NCI-H82 treated with DMSO at 0.1 percent for 48 hours (cell line): ENCODE results near the gene RAB3GAP2.
"Not testable (repeated sequence)": the region's sequence is repeated elsewhere in the genome, so short reads cannot be mapped to it uniquely, and the experiment has no call there.

Source experiments
- DNase-seq: peaks from one replicate; lab custom pipeline; 2025; ENCODE audit not compliant: unreplicated experiment; lab: John Stamatoyannopoulos, UW

RAB3GAP2 gene, protein sequence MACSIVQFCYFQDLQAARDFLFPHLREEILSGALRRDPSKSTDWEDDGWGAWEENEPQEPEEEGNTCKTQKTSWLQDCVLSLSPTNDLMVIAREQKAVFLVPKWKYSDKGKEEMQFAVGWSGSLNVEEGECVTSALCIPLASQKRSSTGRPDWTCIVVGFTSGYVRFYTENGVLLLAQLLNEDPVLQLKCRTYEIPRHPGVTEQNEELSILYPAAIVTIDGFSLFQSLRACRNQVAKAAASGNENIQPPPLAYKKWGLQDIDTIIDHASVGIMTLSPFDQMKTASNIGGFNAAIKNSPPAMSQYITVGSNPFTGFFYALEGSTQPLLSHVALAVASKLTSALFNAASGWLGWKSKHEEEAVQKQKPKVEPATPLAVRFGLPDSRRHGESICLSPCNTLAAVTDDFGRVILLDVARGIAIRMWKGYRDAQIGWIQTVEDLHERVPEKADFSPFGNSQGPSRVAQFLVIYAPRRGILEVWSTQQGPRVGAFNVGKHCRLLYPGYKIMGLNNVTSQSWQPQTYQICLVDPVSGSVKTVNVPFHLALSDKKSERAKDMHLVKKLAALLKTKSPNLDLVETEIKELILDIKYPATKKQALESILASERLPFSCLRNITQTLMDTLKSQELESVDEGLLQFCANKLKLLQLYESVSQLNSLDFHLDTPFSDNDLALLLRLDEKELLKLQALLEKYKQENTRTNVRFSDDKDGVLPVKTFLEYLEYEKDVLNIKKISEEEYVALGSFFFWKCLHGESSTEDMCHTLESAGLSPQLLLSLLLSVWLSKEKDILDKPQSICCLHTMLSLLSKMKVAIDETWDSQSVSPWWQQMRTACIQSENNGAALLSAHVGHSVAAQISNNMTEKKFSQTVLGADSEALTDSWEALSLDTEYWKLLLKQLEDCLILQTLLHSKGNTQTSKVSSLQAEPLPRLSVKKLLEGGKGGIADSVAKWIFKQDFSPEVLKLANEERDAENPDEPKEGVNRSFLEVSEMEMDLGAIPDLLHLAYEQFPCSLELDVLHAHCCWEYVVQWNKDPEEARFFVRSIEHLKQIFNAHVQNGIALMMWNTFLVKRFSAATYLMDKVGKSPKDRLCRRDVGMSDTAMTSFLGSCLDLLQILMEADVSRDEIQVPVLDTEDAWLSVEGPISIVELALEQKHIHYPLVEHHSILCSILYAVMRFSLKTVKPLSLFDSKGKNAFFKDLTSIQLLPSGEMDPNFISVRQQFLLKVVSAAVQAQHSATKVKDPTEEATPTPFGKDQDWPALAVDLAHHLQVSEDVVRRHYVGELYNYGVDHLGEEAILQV (N-terminal part only)

DNA sequence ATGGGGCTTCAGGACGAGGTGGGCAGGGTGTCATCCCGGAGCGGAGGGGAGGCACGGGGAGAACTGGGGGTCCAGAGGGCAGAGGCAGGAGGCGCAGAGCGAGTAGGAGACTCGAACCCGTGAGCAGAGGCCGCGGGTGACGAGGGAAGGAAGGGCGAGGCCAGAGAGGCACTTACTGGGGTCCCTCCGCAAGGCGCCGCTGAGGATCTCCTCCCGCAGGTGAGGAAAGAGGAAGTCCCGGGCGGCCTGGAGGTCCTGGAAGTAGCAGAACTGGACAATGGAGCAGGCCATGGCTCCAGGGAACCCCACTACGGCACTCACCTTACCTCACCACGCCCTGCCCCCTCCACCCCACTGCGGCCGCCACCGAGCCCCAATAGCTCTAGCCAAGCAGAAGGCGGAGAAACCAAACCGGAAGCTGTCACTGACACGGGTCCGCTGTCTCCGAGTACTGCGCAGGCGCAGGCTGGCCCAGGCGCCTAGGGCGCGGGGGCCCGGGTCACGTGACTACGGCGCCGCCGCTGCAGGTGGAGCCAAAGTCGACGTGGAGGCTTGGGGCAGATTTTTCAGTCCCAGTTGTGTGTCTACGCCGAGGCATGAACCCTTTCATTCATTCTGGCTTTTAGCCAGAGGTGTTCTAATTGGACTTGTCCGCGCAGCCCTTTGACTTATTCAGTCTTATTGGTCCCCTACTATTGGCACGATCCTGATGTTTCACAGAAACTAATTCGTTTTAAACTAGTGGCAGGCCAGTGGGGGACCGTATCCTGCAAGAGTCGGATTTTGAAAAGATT is at the start of gene RAB3GAP2:
TSS of gene RAB3GAP2 (minus strand) at position 407 of the 794 bp plus-strand sequence. CDS start at position 291, 116 bp downstream.
- DNase-seq, result peak; percentile 98

DNA sequence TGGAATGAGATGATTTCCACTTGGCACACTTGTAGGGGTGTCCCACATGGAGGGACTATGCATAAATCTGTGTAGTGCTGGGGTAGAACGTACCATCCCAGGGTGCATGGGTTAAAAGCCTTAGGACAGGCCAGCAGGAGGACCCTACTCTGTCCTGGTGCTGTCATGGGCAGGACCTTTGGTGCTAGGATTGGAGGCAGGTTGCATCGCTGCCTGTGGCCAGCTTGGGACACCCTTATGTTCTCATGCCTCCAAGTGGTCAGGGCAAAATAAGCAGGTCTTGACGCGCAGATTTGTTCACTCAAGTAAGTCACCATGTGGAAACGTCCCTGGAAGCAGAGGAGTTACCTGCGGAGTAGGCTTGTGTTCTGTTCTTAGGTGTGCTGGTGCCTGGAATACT is 49.5 kb upstream of the RAB3GAP2 start:
- DNase-seq, result no peak

DNA sequence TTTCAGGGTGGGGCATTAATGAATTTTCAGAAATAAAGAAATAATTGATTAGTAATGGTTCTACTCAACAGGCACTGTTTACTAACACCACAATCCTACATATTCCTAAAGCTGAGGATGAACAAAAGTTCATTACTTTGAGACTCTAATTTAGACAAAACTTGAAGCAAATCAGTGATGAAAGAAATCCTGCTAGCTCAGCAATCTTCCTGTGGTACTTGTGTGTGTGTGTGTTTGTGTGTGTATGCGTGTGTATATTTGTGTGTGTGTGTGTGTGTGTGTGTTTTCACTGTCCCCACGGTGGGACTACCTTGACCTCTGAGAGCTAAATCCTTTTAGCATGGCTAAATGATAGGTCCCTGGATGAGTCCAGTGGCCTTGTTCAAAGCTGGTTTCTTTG is 48.5 kb upstream of the RAB3GAP2 start:
- DNase-seq, result no peak

DNA sequence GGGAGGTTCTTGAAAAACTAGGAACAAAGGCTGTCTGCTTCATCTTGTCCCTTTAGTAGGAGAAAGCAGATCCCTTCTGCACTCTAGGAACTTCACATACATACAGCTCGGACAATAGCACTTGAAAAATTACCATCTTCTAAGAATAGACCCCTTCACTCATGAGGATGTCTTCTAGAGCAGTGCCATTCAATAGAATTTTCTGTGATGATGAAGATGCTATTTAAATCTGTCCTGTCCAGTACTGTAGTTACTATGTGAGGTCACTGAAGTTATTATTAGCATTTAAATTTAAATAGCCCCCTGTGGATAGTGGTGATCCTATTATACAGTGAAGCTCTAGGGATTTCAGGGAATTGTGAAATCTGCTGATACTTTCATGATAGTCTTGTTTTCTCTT is 46.4 kb upstream of the RAB3GAP2 start:
- no peak for DNase-seq

DNA sequence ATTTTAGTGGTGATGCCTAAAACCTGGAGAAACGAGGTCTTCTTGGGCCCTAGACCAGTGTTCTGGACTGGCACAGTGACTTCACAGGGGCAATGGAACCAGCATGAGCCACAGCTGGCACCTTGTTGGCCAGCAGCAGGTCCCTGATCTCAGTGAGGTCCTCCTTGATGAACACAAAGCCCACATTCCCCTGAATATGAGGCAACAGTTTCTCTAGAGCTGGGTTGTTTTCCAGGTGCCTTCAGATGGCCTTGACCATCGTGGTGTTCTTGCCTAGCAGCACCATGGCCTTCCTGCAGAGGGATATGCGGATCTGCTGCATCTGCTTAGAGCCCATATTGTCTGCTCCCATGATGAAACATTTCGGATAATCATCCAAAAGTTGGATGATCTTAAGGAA is 44.9 kb upstream of the RAB3GAP2 start:
- DNase-seq, result no peak

DNA sequence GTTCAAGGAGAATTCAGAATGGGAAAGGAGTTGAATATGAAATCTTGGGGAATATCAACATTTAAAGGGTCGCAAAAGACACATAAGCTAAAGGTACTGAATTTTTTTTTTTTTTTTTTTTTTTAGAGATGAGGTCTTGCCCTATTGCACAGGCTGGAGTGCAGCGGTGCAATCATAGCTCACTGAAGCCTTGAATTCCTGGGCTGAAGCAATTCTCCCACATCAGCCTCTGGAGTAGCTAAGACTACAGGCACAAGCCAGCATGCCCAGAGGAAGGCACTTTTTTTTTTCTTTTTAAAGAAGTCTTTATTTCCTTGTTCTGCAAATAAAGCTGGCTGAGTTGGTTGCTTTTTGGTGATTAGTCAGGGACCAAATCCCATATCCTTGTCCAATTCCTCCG is 44.1 kb upstream of the RAB3GAP2 start:
- DNase-seq, result no peak

DNA sequence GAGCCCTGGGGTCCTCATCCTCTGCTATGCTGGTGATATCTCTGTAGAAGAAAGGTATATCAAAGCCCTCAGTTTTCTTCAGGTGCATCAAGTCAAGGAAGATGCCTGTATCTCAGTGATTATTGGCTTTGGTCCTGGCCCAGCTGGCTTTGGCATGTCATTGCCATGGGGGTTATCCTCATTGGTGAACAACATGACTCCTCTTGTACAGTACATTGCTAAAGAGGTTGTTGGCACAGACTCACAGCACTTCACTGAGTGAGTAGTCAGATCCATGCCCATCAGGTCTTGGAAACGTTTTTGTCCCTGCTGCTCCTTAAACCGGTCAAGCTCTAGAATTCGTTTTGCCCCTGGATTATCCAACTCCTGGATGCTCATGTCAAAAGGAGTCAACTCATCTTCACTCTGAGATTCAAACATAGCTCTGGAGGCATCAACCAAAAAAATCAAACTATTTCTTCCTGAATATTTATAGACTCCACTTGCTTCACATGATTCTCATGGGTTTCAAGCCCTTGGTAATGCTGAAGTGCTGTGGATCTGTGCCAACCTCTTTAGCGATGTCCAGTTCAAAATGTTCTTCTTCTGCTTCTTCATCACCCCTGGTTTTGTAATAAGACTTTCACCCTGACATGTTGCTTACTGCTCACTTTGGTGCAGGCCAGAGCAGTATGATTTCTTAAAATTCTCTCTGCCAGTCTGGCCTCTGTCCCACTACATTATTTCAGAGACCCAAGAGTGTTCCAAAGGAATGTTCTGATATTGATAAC is 43.0 kb upstream of the RAB3GAP2 start:
- DNase-seq, result no peak

DNA sequence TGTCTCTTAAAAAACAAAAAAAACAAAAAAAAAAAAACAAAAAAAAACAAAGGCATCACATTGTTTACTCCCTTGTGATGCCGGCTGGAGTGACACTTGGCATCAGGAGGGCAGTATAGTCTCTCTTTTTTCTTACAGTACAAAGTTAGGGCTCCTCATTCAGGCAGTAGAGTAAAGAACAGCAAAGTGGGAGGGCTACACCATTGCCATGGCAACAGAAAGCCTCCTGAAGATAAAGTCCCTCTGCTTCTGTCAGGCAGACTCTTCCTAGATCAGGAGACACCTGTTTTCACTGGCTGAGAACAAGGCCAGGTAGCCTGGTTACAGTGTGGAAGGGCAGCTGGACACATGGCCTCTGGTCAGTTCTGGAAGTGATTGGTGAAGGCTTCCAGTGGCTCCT is 41.3 kb upstream of the RAB3GAP2 start:
- no peak for DNase-seq

DNA sequence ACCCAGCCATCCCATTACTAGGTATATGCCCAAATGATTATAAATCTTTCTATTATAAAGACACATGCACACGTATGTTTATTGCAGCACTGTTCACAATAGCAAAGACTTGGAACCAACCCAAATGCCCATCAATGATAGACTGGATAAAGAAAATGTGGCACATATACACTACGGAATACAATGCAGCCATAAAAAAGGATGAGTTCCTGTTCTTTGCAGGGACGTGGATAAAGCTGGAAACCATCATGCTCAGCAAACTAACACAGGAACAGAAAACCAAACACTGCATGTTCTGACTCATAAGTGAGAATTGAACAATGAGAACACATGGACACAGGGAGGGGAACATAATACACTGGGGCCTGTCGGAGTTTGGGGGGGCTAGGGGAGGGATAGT is 37.9 kb upstream of the RAB3GAP2 start:
- not testable (repeated sequence) for DNase-seq

DNA sequence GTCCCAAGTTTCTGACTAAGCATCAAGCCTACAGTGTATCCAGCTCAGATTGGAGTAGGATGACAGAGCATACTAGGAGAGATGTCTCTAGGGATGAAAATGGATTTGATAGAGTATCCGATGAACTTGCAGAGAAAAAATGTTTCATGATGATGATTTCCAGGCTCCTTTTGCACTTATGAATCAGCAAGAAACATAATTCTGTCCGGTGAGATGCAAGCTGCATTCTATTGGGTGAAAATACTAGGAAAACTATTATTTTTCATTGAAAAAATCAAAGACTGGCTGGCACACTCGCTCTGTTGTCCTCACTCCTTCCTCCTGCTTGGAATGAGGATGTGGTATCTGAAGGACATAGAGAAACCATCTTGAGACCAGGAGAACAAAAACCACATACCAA is 35.4 kb upstream of the RAB3GAP2 start:
- no peak for DNase-seq

DNA sequence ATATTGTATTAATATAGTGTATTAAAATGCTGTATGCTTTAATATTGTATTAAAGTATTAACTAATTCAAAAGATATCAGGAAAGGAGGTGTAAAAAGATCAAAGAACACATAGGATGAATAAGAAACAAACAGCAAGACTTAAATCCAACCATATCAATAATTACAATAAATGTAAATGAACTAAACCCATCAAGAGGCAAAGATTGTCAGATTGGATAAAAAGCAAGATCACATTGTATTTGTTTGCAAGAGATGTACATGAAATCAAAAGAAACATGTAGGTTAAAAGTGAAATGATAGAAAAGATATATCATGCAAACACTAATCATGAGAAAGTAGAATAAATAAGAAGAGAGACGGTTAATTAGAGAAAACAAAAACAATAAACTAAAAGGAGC is 34.1 kb upstream of the RAB3GAP2 start:
- no peak for DNase-seq

DNA sequence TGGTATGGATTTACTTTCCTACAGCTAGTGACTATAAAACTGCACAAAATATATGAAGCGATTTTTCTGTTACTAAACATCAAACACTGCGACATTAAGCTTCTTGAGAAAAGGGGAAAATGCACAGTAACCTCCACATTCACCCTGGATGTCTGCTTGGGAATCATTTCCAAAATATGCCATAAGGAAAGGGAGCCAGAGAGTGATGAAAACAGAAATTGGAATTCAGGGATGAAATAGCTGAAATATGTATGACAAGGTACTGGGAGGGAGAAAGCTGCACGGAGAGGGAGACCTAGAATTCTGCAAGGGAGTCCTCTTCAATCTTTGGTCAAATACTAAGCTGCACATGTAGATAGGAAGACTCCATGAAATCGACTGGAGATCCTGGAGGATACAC is 31.6 kb upstream of the RAB3GAP2 start:
- DNase-seq, result no peak

DNA sequence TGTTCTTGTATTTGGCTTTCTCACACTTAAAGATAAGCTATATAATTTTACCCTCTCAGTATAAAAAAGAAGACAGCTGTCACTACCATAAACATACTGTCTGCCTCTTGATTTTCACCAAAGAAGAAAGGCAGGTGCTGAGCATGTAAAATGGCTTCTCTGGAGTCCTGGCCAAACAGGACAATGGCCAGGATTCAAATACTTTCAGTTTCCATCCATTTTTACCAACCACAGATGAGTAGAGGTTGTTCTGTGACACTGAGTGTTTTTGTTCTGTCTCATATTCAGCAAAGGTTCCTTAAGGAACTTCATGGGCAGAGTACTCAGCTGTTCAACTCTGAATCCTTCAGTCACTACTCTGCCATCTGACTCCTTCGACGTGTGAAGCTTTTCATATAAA is 29.4 kb upstream of the RAB3GAP2 start:
- no peak for DNase-seq

DNA sequence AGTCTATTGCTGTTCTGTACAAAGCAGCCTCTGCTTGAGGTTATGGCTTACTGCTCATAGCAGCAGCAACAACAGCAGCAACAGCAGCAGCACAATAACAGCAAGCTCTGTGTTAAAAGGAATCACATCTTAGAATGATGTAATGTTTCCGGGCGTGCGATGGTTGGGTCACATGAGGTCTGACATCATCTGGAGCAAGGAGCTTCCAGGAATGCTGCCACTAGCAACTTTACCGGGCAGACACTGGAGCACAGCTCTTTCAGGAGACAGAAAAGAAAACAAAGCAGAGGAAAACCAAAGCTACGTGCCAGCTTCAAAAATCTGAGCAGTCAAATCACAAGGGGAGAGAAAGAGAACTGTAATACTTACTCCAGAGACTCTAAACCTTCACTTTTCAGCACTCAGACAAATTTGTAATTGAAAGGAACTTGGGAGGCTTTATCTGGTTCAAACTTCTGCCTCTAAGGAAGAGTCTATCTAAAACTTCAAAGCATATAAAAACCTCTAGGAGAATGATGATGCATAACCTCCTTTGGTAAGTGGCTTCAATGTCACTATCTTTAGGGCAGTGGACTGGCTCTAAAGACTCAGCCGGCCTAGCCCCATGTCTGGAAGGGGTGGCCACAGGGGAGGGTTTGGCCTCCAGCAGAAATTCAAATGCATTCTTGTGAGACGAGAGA is 28.3 kb upstream of the RAB3GAP2 start:
- no peak for DNase-seq

DNA sequence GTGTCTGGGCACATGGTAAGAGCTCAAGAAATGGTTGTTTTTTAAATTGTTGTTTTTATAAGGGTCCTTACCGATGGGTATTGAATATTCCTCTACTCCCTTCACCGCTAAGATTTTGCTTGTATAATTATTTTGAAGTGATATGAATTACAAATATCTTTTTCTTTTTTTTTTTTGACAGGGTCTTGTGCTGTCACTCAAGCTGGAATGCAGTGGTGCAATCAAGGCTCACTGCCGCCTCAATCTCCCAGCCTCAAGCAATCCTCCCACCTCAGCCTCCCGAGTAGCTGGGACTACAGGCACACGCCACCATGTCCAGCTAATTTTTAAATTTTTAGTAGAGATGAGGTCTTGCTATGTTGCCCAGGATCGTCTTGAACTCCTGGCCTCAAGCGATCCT is 27.1 kb upstream of the RAB3GAP2 start:
- DNase-seq, result no peak

DNA sequence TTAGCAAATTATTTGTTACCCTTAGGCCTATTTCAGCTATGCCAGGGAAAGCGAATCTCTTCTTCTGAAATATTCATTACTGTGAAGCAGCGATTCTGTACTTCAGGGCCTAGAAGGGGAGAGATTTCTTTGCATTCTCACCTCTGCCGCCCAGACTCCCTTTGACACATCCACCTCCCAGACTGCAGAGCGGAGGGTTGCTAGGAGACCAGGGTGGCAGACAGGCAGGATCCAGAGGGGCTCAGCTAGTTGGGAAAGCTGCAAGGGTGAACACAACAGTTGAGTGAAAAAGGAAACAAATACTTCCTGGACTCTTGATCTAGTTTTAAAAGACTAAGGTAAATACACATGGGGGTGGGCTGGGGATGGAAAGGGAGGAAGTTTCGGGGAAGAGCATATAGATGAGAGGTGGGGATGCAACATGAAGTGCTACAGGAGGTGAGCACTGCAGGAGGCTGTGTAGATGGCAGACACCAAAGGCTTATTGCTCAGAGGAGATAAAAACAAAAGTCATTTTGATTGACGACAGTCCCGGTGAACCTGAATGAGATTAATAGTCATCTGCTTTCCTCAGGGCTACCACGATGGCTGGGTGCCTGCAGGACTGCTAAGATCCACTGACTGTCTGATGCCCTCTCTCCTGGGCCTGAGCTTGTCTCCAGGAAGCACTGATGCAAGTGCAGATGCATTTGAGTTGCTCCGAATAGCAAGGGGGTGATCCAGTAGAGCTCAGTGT is 26.4 kb upstream of the RAB3GAP2 start:
- DNase-seq, result no peak

DNA sequence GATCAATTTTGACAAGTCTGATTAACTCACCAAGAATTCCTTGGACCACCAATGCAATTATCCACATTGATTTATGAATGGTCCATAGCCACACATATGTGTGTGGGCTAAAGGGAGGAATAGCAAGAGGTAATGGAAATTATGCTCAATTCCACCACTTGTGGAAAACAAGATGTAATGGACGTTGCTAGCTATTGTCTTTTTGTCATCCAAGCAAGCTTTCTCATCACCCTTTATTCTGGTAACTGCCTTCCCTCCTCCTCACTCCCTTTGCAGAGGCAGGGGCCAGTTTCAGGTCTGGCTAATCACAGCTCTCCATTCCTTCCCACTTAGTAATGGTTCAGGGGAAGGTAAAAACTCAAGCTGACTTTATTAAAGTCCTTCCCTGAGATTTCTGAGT is 24.7 kb upstream of the RAB3GAP2 start:
- DNase-seq, result no peak

DNA sequence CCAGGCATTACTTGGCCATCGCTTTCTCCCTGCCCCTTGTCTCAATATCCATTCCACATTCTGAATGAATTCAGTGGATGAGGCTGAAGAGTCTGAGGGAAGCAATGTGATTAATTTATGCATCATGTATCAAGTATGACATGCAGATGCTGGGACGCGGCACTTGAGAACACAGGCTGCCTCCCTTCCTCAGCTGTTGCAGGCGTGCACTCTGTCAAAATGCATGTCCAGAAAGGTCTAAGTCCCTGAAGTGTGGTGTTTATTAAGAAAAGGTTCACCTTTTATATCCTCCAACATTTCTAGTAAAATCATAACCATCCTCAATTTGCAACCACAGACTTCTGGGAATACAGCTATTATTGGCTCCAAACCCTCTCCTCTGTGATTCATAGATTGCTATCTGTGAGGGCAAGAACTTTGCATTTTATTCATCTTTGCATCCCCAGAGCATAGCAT is 22.6 kb upstream of the RAB3GAP2 start:
- no peak for DNase-seq
